HG02759 (cell line): ENCODE data around the gene GRIP1.

ENCODE experiments used
- ATAC-seq: cut with Tn5 transposase; IDR thresholded peaks from one replicate; pipeline ENCODE4 v1.9.1; 2021; ENCODE audit warnings: mild to moderate bottlenecking, moderate library complexity; ENCODE audit not compliant: unreplicated experiment

The GRIP1 gene

GRCh38 chr12:66602483-66603143 lies 76.3 kb downstream of the GRIP1 start:
- ATAC-seq: no peak

- no peak for ATAC-seq
Observed at GRCh38 chr12:66600903-66601302, 78.0 kb downstream of the GRIP1 start.

GRCh38 chr12:66599816-66600215 lies 79.1 kb downstream of the GRIP1 start:
- ATAC-seq: no peak

- ATAC-seq: no peak
Observed at GRCh38 chr12:66598608-66599007, 80.3 kb downstream of the GRIP1 start.

- ATAC-seq: no peak
Observed at GRCh38 chr12:66598079-66598478, 80.8 kb downstream of the GRIP1 start.

- no peak for ATAC-seq
Observed at GRCh38 chr12:66596199-66596598, 82.7 kb downstream of the GRIP1 start.

- ATAC-seq: no peak
Observed at GRCh38 chr12:66594688-66595087, 84.2 kb downstream of the GRIP1 start.

GRCh38 chr12:66590275-66590985 lies 88.4 kb downstream of the GRIP1 start:
- ATAC-seq: no peak

- ATAC-seq: no peak
Observed at GRCh38 chr12:66589095-66589494, 89.8 kb downstream of the GRIP1 start.

GRCh38 chr12:66587912-66588311 lies 91.0 kb downstream of the GRIP1 start:
- ATAC-seq: no peak

- ATAC-seq: no peak
Observed at GRCh38 chr12:66584673-66585072, 94.2 kb downstream of the GRIP1 start.

GRCh38 chr12:66573605-66574004 lies 105.3 kb downstream of the GRIP1 start:
- no peak for ATAC-seq

- no peak for ATAC-seq
Observed at GRCh38 chr12:66572845-66573244, 106.0 kb downstream of the GRIP1 start.

- ATAC-seq: no peak
Observed at GRCh38 chr12:66571361-66571915, 107.4 kb downstream of the GRIP1 start.

GRCh38 chr12:66563220-66563619 lies 115.7 kb downstream of the GRIP1 start:
- ATAC-seq: no peak

- ATAC-seq: no peak
Observed at GRCh38 chr12:66555113-66555512, 123.8 kb downstream of the GRIP1 start.

GRCh38 chr12:66552716-66553115 lies 126.2 kb downstream of the GRIP1 start:
- no peak for ATAC-seq

GRCh38 chr12:66550626-66551025 lies 128.2 kb downstream of the GRIP1 start:
- no peak for ATAC-seq

- ATAC-seq: no peak
Observed at GRCh38 chr12:66549050-66549389, 129.9 kb downstream of the GRIP1 start.

GRCh38 chr12:66548338-66549049 lies 130.4 kb downstream of the GRIP1 start:
- no peak for ATAC-seq

GRCh38 chr12:66541426-66541825 lies 137.4 kb downstream of the GRIP1 start:
- ATAC-seq: no peak

GRCh38 chr12:66539431-66539830 lies 139.4 kb downstream of the GRIP1 start:
- ATAC-seq: no peak
